A549 (cell line): Measurements from ENCODE around the gene COX10.

Experiments used
- CEBPB ChIP-seq, 2 experiments: fragments of >200 bp in 1 of 2; sonication (Bioruptor Twin) in 1 of 2; formaldehyde crosslinking in 1 of 2; IDR thresholded peaks; 2 replicates each; pipeline ENCODE4 v1.6.1; 2012 to 2016
- GATA3 ChIP-seq: IDR thresholded peaks from 2 replicates; pipeline ENCODE4 v1.6.1; 2012; ENCODE audit warnings: borderline replicate concordance
- JUN ChIP-seq, 2 experiments: fragments of >200 bp; sonication (Bioruptor Twin); formaldehyde crosslinking; IDR thresholded peaks; 2 replicates in 1 of 2; 3 replicates in 1 of 2; pipeline ENCODE4 v1.6.1; 2016 to 2017
- KDM5A ChIP-seq: fragments of 200-600 bp; sonication (generic); IDR thresholded peaks from 2 replicates; pipeline ENCODE4 v1.6.1; 2016; ENCODE audit warnings: antibody characterized with exemption, mild to moderate bottlenecking
- MAX ChIP-seq: IDR thresholded peaks from 2 replicates; pipeline ENCODE4 v1.6.1; 2012
- MYC ChIP-seq: IDR thresholded peaks from 2 replicates; pipeline ENCODE4 v1.6.1; 2012; ENCODE audit warnings: mild to moderate bottlenecking, inconsistent platforms, low read length, improper control_type of control experiment, borderline replicate concordance
- NR3C1 ChIP-seq: fragments of >200 bp; sonication (Bioruptor Twin); formaldehyde crosslinking; IDR thresholded peaks from 3 replicates; pipeline ENCODE4 v1.6.1; 2017
- POLR2A ChIP-seq: IDR thresholded peaks from 2 replicates; pipeline ENCODE4 v1.6.1; 2012; ENCODE audit warnings: mild to moderate bottlenecking, low read length
- RAD21 ChIP-seq, 2 experiments: fragments of >200 bp in 1 of 2; sonication (Bioruptor Twin) in 1 of 2; formaldehyde crosslinking in 1 of 2; IDR thresholded peaks in 1 of 2; conservative IDR thresholded peaks in 1 of 2; 2 replicates in 1 of 2; 3 replicates in 1 of 2; pipeline ENCODE4 v1.6.1; 2012 to 2018; ENCODE audit warnings: inconsistent platforms in 1 of 2
- RCOR1 ChIP-seq: fragments of 150-350 bp; IDR thresholded peaks from 2 replicates; pipeline ENCODE4 v1.6.1; 2014; ENCODE audit warnings: antibody characterized with exemption, low read length, low read depth
- SMC3 ChIP-seq: fragments of >200 bp; sonication (Bioruptor Twin); formaldehyde crosslinking; IDR thresholded peaks from 3 replicates; pipeline ENCODE4 v1.6.1; 2018; ENCODE audit warnings: inconsistent platforms
- SREBF2 ChIP-seq: fragments of 450-650 bp; IDR thresholded peaks from 2 replicates; pipeline ENCODE4 v1.6.1; 2014; ENCODE audit warnings: mild to moderate bottlenecking, moderate library complexity
- TF ChIP-seq, protein P1 (sequence below): fragments of >200 bp; sonication (Bioruptor Twin); formaldehyde crosslinking; IDR thresholded peaks from 3 replicates; pipeline ENCODE4 v1.5.1; 2016
- TF ChIP-seq, protein P2 (sequence below): fragments of 450-650 bp; IDR thresholded peaks from 2 replicates; pipeline ENCODE4 v1.6.1; 2014; ENCODE audit warnings: antibody characterized with exemption

- no peak for TF ChIP-seq SMC3
- TF ChIP-seq, protein P1, sequence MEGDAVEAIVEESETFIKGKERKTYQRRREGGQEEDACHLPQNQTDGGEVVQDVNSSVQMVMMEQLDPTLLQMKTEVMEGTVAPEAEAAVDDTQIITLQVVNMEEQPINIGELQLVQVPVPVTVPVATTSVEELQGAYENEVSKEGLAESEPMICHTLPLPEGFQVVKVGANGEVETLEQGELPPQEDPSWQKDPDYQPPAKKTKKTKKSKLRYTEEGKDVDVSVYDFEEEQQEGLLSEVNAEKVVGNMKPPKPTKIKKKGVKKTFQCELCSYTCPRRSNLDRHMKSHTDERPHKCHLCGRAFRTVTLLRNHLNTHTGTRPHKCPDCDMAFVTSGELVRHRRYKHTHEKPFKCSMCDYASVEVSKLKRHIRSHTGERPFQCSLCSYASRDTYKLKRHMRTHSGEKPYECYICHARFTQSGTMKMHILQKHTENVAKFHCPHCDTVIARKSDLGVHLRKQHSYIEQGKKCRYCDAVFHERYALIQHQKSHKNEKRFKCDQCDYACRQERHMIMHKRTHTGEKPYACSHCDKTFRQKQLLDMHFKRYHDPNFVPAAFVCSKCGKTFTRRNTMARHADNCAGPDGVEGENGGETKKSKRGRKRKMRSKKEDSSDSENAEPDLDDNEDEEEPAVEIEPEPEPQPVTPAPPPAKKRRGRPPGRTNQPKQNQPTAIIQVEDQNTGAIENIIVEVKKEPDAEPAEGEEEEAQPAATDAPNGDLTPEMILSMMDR, result no peak
- no peak for TF ChIP-seq POLR2A
- no peak for TF ChIP-seq RAD21 (conservative IDR thresholded peaks at IDR 0.05 in 1 of 2, IDR thresholded peaks at IDR 0.05 in 1 of 2)
- no peak for TF ChIP-seq SREBF2
- TF ChIP-seq NR3C1, result no peak
- no peak for TF ChIP-seq MAX
- TF ChIP-seq, protein P2, sequence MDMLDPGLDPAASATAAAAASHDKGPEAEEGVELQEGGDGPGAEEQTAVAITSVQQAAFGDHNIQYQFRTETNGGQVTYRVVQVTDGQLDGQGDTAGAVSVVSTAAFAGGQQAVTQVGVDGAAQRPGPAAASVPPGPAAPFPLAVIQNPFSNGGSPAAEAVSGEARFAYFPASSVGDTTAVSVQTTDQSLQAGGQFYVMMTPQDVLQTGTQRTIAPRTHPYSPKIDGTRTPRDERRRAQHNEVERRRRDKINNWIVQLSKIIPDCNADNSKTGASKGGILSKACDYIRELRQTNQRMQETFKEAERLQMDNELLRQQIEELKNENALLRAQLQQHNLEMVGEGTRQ, result no peak
- no peak for TF ChIP-seq JUN (IDR thresholded peaks at IDR 0.05)
- no peak for TF ChIP-seq CEBPB (IDR thresholded peaks at IDR 0.05)
- TF ChIP-seq KDM5A, result no peak
- TF ChIP-seq GATA3, result no peak
- TF ChIP-seq RCOR1, result no peak
- TF ChIP-seq MYC, result no peak
Measured at GRCh38 chr17:14068542-14069250, 608 bp upstream of the COX10 start.
